Coronary artery (tissue), 2 donors: ENCODE data around the gene DYRK2.

Experiments
- DNase-seq: peaks from one replicate; pipeline ENCODE4 v3.0.0-alpha.2; 2017; ENCODE audit warnings: low spot score
- H3K27ac ChIP-seq, 2 donors: fragments of 200-600 bp; sonication (generic); one replicate each; pipeline ENCODE4 v1.5.1; 2016 to 2019
- H3K4me3 ChIP-seq: fragments of 200-600 bp; sonication (generic); 2 replicates; pipeline ENCODE4 v1.5.1; 2016; ENCODE audit warnings: mild to moderate bottlenecking, moderate library complexity
- TF ChIP-seq, protein P1 (sequence below): fragments of 200-600 bp; sonication (generic); IDR thresholded peaks from one replicate; pipeline ENCODE4 v1.5.1; 2019; ENCODE audit warnings: antibody characterized with exemption

Gene DYRK2

DNA sequence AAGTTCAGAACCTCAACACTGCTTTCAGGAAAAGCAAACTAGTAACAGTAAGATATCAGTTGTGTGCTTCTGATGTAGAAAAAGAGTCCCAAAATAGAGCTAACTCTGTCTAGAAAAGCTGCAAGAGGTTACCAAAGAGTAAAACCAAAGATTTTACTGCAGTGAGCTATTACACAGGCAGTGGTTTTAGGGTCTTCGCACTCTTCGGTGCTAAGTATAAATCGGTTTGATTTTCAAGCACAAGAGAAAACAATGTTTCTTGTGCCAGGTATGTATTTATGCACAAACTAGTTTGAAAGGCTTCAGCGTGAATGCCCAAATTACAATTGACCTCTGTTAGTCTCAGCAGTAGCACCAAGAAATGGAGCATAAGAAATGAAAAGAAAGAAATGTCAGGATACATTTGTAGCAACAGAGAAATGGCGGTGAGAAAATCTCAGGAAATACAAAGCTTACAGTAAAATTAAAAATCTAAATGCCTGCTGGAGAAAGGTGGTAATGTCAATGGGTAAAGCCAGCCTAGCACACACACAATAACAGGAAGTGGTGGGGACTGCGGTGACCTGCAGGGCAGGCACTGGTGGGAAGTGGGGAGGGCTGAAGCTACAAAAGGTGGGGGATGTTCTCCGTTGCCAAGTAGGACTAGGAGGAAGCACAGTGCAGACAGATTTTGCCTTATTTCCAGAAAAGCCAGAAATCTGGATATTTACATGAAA lies 18.0 kb upstream of the DYRK2 start:
- TF ChIP-seq, protein P1, sequence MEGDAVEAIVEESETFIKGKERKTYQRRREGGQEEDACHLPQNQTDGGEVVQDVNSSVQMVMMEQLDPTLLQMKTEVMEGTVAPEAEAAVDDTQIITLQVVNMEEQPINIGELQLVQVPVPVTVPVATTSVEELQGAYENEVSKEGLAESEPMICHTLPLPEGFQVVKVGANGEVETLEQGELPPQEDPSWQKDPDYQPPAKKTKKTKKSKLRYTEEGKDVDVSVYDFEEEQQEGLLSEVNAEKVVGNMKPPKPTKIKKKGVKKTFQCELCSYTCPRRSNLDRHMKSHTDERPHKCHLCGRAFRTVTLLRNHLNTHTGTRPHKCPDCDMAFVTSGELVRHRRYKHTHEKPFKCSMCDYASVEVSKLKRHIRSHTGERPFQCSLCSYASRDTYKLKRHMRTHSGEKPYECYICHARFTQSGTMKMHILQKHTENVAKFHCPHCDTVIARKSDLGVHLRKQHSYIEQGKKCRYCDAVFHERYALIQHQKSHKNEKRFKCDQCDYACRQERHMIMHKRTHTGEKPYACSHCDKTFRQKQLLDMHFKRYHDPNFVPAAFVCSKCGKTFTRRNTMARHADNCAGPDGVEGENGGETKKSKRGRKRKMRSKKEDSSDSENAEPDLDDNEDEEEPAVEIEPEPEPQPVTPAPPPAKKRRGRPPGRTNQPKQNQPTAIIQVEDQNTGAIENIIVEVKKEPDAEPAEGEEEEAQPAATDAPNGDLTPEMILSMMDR: no peak
- no peak overlapping the region for H3K4me3 ChIP-seq
- no peak for DNase-seq
- H3K27ac ChIP-seq: no peak overlapping the region

DNA sequence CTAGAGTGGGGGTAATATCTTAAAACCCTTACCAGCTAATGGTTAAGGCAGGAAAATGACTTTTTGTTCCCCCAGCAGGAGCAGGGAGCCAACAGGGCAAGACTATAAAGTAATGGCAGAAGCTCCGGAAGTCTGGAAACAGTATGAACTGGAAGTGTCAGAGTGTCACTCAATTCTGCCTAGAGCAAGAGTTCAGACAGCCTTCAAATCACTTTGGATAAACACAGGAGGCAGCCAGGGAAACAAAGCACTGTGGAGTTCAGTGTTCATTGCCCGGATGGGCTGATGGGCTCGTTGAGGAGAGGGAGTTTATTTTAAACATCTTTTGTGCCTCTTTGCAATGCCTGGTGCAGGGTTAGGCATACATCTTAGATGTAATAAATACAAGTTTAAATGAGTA lies 16.5 kb upstream of the DYRK2 start:
- TF ChIP-seq, protein P1: no peak
- H3K4me3 ChIP-seq: no peak overlapping the region
- no peak for DNase-seq
- no peak overlapping the region for H3K27ac ChIP-seq

- no peak for DNase-seq
- Histone ChIP-seq H3K4me3 (no peak overlapping the region), H3K27ac (no peak overlapping the region)
- TF ChIP-seq, protein P1: no peak
Measured at GRCh38 chr12:67633024-67633610, 15.4 kb upstream of the DYRK2 start.

DNA sequence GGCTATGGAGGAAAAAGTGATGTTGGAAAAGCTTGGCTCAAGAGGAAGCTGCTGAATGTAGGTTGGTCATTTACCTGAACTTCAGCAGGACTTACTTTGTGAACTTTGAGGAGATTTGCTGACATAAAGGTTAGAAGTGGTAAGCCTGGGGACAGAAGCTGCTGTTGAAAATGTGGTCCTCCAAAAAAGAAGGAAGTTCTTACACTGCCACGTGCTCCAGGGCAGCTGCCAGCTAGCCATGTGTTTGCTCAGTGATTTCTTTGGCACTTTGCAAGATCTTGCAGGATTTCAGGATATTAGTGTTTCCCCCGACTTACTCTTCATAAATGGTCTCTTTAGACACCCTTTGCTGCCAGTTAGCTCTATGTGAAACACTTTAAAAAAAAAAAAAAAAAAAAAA lies 14.8 kb upstream of the DYRK2 start:
- no peak overlapping the region for H3K27ac ChIP-seq
- DNase-seq: no peak
- H3K4me3 ChIP-seq: no peak overlapping the region
- TF ChIP-seq, protein P1: no peak

GRCh38 chr12:67634303-67634761 lies 14.2 kb upstream of the DYRK2 start:
- H3K4me3 ChIP-seq: no peak overlapping the region
- TF ChIP-seq, protein P1: no peak
- H3K27ac ChIP-seq: peak overlapping the region in 1 of 2 donors; percentile 26
- no peak for DNase-seq

- TF ChIP-seq, protein P1: no peak
Measured at GRCh38 chr12:67637718-67638117, 10.8 kb upstream of the DYRK2 start.

DNA sequence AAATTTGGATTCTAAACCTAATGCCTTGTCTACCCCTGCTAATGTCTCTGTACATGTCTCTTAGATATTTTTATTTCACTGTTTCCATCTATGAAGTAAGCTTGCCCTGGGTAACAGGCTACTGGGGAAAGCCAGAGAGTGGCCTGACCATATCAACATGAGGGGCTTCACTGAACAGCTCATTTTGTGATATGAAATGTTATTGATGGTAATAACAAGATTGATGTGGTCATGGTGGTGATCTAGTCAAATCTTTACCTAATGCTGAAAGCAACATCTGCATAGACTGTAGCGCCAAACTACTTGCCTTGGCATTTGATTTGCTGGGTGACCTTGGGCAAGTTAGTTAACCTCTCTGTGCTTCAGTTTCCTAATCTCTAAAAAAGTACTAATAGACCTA lies 9.9 kb upstream of the DYRK2 start:
- TF ChIP-seq, protein P1: no peak
- no peak for DNase-seq

More at GRCh38 chr12:67637718-67638117, 10.8 kb upstream of the DYRK2 start:
- no peak for DNase-seq
- Histone ChIP-seq H3K4me3 (no peak overlapping the region), H3K27ac (no peak overlapping the region)

More for the DNA sequence above, 9.9 kb upstream of the DYRK2 start:
- Histone ChIP-seq H3K27ac (no peak overlapping the region), H3K4me3 (no peak overlapping the region)
